Esophagus muscularis mucosa (tissue), 4 donors: ENCODE results near the gene TMEM231.

Experiments
- EP300 ChIP-seq: sonication (generic); formaldehyde crosslinking; IDR thresholded peaks from one replicate; pipeline ENCODE4 v1.6.1; 2017; ENCODE audit warnings: antibody characterized with exemption
- POLR2A ChIP-seq: fragments of 450-650 bp; IDR thresholded peaks from one replicate; pipeline ENCODE4 v1.6.1; 2017; ENCODE audit warnings: antibody characterized with exemption, moderate library complexity, mild to moderate bottlenecking, low read depth
- TF ChIP-seq, protein P1 (sequence below), 3 experiments: fragments of 200-600 bp in 2 of 3; fragments of 450-650 bp in 1 of 3; sonication (generic) in 2 of 3; IDR thresholded peaks; one replicate each; pipeline ENCODE4 v1.5.1; 2017 to 2019; ENCODE audit warnings: antibody characterized with exemption in 3 of 3, mild to moderate bottlenecking in 2 of 3, moderate library complexity in 1 of 3

DNA sequence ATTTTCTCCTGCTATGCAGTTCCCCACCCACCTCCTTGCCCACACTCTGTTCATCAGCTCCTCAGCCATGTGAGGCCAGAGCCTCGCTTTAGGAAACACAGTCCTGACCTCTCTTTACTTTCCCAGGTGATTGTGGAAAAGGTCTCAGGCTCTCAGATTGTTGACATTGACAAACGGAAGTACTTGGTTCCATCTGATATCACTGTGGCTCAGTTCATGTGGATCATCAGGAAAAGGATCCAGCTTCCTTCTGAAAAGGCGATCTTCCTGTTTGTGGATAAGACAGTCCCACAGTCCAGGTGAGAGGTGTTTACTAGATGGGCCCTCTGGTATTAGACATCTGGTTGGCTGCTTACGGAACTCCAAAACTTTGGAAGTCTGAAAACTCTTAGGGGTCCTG is 11.9 kb upstream of the TMEM231 start:
- no peak for TF ChIP-seq EP300
- TF ChIP-seq, protein P1, sequence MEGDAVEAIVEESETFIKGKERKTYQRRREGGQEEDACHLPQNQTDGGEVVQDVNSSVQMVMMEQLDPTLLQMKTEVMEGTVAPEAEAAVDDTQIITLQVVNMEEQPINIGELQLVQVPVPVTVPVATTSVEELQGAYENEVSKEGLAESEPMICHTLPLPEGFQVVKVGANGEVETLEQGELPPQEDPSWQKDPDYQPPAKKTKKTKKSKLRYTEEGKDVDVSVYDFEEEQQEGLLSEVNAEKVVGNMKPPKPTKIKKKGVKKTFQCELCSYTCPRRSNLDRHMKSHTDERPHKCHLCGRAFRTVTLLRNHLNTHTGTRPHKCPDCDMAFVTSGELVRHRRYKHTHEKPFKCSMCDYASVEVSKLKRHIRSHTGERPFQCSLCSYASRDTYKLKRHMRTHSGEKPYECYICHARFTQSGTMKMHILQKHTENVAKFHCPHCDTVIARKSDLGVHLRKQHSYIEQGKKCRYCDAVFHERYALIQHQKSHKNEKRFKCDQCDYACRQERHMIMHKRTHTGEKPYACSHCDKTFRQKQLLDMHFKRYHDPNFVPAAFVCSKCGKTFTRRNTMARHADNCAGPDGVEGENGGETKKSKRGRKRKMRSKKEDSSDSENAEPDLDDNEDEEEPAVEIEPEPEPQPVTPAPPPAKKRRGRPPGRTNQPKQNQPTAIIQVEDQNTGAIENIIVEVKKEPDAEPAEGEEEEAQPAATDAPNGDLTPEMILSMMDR (IDR thresholded peaks at IDR 0.05), result no peak
- no peak for TF ChIP-seq POLR2A
